ENCODE data around the gene BCL6. TPM values are rescaled to one million over a fixed set of nuclear protein-coding genes. Genes with fewer than 3 reads are reported as not detected.

Gene BCL6
- total and polyA plus RNA-seq, 9 of the 15 experiments (the other 6 are each of a cell fraction or from before 2014, with no cell fraction given): 0.08 to 3.5 (median 1.6) TPM

DNA sequence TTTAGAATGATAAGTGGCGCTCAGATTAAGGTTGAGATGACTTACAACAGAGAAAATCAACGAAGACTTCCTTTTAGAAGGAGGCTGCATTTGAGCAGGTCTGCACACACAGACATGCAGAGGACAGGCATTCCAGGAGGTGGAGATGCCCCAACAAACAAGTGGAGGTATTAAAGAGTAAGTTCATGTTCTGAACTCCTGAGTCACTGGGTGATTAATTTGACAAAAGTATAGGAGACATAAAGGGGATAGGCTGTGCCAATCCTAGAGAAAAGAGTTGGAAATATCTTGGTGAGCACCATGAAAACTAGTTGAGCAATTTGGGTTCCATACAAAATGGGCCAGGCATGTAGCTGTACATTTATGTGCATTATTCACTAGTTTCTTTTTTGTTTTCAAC, 33.5 kb upstream of the BCL6 start (continued):
- TF ChIP-seq, protein P1, sequence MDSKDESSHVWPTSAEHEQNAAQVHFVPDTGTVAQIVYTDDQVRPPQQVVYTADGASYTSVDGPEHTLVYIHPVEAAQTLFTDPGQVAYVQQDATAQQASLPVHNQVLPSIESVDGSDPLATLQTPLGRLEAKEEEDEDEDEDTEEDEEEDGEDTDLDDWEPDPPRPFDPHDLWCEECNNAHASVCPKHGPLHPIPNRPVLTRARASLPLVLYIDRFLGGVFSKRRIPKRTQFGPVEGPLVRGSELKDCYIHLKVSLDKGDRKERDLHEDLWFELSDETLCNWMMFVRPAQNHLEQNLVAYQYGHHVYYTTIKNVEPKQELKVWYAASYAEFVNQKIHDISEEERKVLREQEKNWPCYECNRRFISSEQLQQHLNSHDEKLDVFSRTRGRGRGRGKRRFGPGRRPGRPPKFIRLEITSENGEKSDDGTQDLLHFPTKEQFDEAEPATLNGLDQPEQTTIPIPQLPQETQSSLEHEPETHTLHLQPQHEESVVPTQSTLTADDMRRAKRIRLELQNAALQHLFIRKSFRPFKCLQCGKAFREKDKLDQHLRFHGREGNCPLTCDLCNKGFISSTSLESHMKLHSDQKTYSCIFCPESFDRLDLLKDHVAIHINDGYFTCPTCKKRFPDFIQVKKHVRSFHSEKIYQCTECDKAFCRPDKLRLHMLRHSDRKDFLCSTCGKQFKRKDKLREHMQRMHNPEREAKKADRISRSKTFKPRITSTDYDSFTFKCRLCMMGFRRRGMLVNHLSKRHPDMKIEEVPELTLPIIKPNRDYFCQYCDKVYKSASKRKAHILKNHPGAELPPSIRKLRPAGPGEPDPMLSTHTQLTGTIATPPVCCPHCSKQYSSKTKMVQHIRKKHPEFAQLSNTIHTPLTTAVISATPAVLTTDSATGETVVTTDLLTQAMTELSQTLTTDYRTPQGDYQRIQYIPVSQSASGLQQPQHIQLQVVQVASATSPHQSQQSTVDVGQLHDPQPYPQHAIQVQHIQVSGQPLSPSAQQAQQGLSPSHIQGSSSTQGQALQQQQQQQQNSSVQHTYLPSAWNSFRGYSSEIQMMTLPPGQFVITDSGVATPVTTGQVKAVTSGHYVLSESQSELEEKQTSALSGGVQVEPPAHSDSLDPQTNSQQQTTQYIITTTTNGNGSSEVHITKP (IDR thresholded peaks at IDR 0.05; ENCODE audit: partially characterized antibody): no peak
- TF ChIP-seq ZFP1 (CRISPR knock-in tag; IDR thresholded peaks at IDR 0.05): no peak

DNA sequence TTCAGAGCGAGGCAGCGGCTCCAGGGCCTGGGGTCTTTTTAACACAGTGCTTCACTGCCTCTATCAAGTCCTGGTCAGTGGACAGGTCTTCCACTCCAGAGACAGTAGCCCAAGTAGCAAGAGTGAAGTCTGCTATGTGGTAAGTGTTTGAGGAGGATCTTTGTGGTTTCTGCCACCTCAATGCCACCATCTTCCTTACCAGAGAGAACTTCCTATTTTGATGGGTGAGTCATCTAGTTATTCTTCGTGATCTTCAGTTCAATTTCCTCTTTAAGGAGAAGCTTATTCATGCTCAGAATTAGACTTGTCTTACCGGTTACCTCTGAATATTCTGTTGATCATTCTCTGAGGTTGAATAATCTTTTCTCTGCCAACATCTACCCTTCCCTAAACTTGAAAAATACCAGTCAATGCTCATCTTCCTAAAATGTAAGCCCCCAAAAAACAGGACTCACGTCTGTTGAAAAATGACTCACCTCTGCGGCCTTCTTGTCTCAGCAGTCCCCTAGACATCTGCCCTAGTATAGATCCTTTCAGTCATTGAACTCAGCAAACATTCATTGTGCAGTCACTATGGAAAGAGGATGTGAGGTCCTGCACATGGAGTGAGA, 32.2 kb upstream of the BCL6 start:
- no peaks in the 10 kb centered on the region for H3K9me3 ChIP-seq (replicated peaks; ENCODE audit: control insufficient read depth, insufficient read depth, low read depth, low read length)
- 0% methylated on average over 6 of the region's 6 CpGs for WGBS (ENCODE audit: insufficient coverage, low coverage, missing lambda C conversion rate)
- no peak overlapping the region for H3K9ac ChIP-seq (ENCODE audit: insufficient read depth in 1 of 2, low read depth in 2 of 2, low read length in 2 of 2)
- ATAC-seq (no peak), FAIRE-seq (peak; percentile 23), DNase-seq (ENCODE audit: extremely low read depth in 1 of 4, low spot score in 3 of 4) (no peak)
- ChIA-PET CTCF (ENCODE audit: low intra/inter-chr PET ratio) (no interaction called here), POLR2A (no interaction called here)
- intact Hi-C loops (cut with micrococcal nuclease): no loop called here
- H4K20me1 ChIP-seq (replicated peaks; ENCODE audit: control insufficient read depth, insufficient read depth, low read length): no peaks in the 10 kb centered on the region
- no peak overlapping the region for H2AFZ ChIP-seq (ENCODE audit: low read depth, low read length)
- no peaks in the 10 kb centered on the region; a peak in 1 of 5 replicates for H3K4me1 ChIP-seq (replicated peaks in 1 of 2; ENCODE audit: control insufficient read depth in 2 of 2, insufficient read depth in 2 of 2, low read length in 2 of 2)
- no peaks in the 10 kb centered on the region for H3K9me1 ChIP-seq (ENCODE audit: control insufficient read depth, insufficient read depth, low read length)
- H3K4me3 ChIP-seq: no peak overlapping the region
- H3K27me3 ChIP-seq (ENCODE audit: control insufficient read depth in 2 of 2, insufficient read depth in 2 of 2, low read length in 2 of 2): peaks cover 4 to 11% of the 10 kb centered on the region in 2 experiments; a peak in 3 of 5 replicates
- H3K4me2 ChIP-seq (ENCODE audit: insufficient read depth, low read length): no peak overlapping the region
- in situ Hi-C loops (cut with MboI): no loop called here
- H3K27ac ChIP-seq (ENCODE audit: extremely low read depth, low read depth, low read length): no peak overlapping the region
- BruUV-seq (replicated peaks): no TSS peak
- no peaks in the 10 kb centered on the region for H3K36me3 ChIP-seq (ENCODE audit: control insufficient read depth, insufficient read depth, low read length)
- H3K79me2 ChIP-seq (ENCODE audit: control insufficient read depth, insufficient read depth, low read length): no peaks in the 10 kb centered on the region
- TF ChIP-seq, protein P2, sequence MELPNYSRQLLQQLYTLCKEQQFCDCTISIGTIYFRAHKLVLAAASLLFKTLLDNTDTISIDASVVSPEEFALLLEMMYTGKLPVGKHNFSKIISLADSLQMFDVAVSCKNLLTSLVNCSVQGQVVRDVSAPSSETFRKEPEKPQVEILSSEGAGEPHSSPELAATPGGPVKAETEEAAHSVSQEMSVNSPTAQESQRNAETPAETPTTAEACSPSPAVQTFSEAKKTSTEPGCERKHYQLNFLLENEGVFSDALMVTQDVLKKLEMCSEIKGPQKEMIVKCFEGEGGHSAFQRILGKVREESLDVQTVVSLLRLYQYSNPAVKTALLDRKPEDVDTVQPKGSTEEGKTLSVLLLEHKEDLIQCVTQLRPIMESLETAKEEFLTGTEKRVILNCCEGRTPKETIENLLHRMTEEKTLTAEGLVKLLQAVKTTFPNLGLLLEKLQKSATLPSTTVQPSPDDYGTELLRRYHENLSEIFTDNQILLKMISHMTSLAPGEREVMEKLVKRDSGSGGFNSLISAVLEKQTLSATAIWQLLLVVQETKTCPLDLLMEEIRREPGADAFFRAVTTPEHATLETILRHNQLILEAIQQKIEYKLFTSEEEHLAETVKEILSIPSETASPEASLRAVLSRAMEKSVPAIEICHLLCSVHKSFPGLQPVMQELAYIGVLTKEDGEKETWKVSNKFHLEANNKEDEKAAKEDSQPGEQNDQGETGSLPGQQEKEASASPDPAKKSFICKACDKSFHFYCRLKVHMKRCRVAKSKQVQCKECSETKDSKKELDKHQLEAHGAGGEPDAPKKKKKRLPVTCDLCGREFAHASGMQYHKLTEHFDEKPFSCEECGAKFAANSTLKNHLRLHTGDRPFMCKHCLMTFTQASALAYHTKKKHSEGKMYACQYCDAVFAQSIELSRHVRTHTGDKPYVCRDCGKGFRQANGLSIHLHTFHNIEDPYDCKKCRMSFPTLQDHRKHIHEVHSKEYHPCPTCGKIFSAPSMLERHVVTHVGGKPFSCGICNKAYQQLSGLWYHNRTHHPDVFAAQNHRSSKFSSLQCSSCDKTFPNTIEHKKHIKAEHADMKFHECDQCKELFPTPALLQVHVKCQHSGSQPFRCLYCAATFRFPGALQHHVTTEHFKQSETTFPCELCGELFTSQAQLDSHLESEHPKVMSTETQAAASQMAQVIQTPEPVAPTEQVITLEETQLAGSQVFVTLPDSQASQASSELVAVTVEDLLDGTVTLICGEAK (IDR thresholded peaks at IDR 0.05): no peak
- TF ChIP-seq, protein P2 (CRISPR knock-in tag; IDR thresholded peaks at IDR 0.05): no peak
- peak; percentile 68 for TF ChIP-seq FOSL1 (tag; conservative IDR thresholded peaks at IDR 0.05)
- TF ChIP-seq JUND (IDR thresholded peaks at IDR 0.05; ENCODE audit: borderline replicate concordance, low read depth, low read length): no peak
- peak; percentile 56; the same call in 1 of the 3 replicates for TF ChIP-seq JUND (tag; IDR thresholded peaks at IDR 0.05; ENCODE audit: borderline replicate concordance, low read depth, low read length)
- TF ChIP-seq MXI1 (IDR thresholded peaks at IDR 0.05; ENCODE audit: low read depth, low read length): no peak
